Heart left ventricle (tissue), 16 donors: ENCODE results near the gene KIRREL3. TPM values are rescaled to one million over a fixed set of nuclear protein-coding genes. Genes with fewer than 3 reads are reported as not detected.
A peak's percentile ranks its signal among the peaks of the same experiment; 100 is the strongest.

Experiments
- ATAC-seq, 4 donors: fragments of 200-7000 bp; cut with Tn5 transposase; one replicate each; pipeline ENCODE4 v1.9.1; 2020 to 2022; ENCODE audit warnings: moderate library complexity in 4 of 4, mild to moderate bottlenecking in 3 of 4, moderate number of reproducible peaks in 1 of 4
- DNase-seq, 5 donors: peaks; one replicate each; pipeline ENCODE4 v3.0.0-alpha.2; 2020
- H3K27ac ChIP-seq, 12 donors: fragments of 200-600 bp; sonication (generic) in 4 of 12; one replicate each; pipeline versions ENCODE4 v1.5.0 to v1.8.0; 2016 to 2022; ENCODE audit warnings: mild to moderate bottlenecking in 2 of 12
- H3K27me3 ChIP-seq, 9 donors: fragments of 200-600 bp; sonication (generic) in 2 of 9; one replicate each; pipeline versions ENCODE4 v1.5.1 to v1.8.0; 2016 to 2022; ENCODE audit warnings: mild to moderate bottlenecking in 3 of 9
- H3K36me3 ChIP-seq, 9 donors: fragments of 200-600 bp; sonication (generic) in 2 of 9; one replicate each; pipeline versions ENCODE4 v1.5.0 to v1.8.0; 2018 to 2022; ENCODE audit warnings: mild to moderate bottlenecking in 2 of 9
- H3K4me1 ChIP-seq, 12 donors: fragments of 200-600 bp; sonication (generic) in 4 of 12; one replicate each; pipeline versions ENCODE4 v1.5.0 to v1.8.0; 2016 to 2022; ENCODE audit warnings: mild to moderate bottlenecking in 3 of 12
- H3K4me3 ChIP-seq, 12 donors: fragments of 200-600 bp; sonication (generic) in 4 of 12; one replicate each; pipeline versions ENCODE4 v1.5.0 to v1.8.0; 2017 to 2022; ENCODE audit warnings: mild to moderate bottlenecking in 9 of 12, moderate library complexity in 4 of 12
- H3K9me3 ChIP-seq, 12 donors: fragments of 200-600 bp; sonication (generic) in 4 of 12; one replicate each; pipeline versions ENCODE4 v1.5.0 to v1.8.0; 2016 to 2022; ENCODE audit warnings: mild to moderate bottlenecking in 1 of 12
- POLR2A ChIP-seq, 2 donors: fragments of 450-650 bp; IDR thresholded peaks; one replicate each; pipeline ENCODE4 v1.6.1; 2017; ENCODE audit warnings: antibody characterized with exemption in 2 of 2, mild to moderate bottlenecking in 2 of 2, moderate library complexity in 2 of 2
- WGBS, 4 donors: extraction: QIAGEN DNeasy Blood & Tissue Kit in 2 of 4; methylation state at CpG; one replicate each; pipeline versions ENCODE4 v1.1.5 to v1.1.7; 2013 to 2018; 5-methylcytosine and 5-hydroxymethylcytosine counted together
- intact Hi-C, 10 donors: fragments of 100-400 bp; cut with DNase I; formaldehyde crosslinking; loops; one replicate each; pipeline versions ENCODE4 v1.11.1 to v1.14.2; 2022
- polyA plus RNA-seq, 2 donors: library from polyadenylated mRNA; stranded (reverse); fragments of 200-250 nt; gene quantifications; one replicate each; pipeline ENCODE4 v1.2.3, GENCODE V29; 2013
- total RNA-seq, 9 donors: library from RNA; depleted of rRNA in 2 of 9; stranded (reverse); fragments of >200 nt in 2 of 9; fragmentation: NEBNext Ultra II Directional in 3 of 9; extraction: Animal tissue kit (Norgen Biotek cat#: 25700) in 3 of 9; gene quantifications; one replicate each; pipeline versions ENCODE4 v1.1.0 to v1.2.4, GENCODE V29; 2016 to 2023
- TF ChIP-seq, protein P1 (sequence below), 12 donors: fragments of 200-600 bp; sonication (generic) in 4 of 12; IDR thresholded peaks; one replicate each; pipeline versions ENCODE4 v1.5.0 to v1.8.0; 2018 to 2022; ENCODE audit warnings: antibody characterized with exemption in 12 of 12, mild to moderate bottlenecking in 5 of 12
- donor health status: ischemic (EF 13 %, LVEDD 7.1; RV severe dilation, severe dysfunction).
- donor health status: healthy with polysubstance abuse.
- donor health status: DM: no; HTN: yes; CAD: no.
- donor health status: DM: no; HTN: no; CAD: no.
- donor health status: ischemic (EF 25% LVEDD 6.9; RV normal size, moderate dysfunction).
- donor health status: ischemic (EF 25% LVEDD 5.7; RV mildly dilated, moderate dysfunction).
- donor health status: healthy.
- donor health status: DM: yes; HTN: yes; CAD: no.
- donor health status: ischemic (EF 35%, LVEDD 5.7; RV mildly dilated, moderate dysfunction).
- donor health status: nonischemic (EF 11% LVEDD 7.7; RV severe dilation, severe dysfunction).
- donor health status: DM: yes; HTN: yes; CAD: no.
- donor health status: PGD.
- donor health status: ischemic (EF 29% LVEDD 5.4; RV normal size, mild dysfunction).
- donor health status: nonischemic (EF 23%, LVEDD 6.1; RV moderate dilation, normal function).

Gene KIRREL3
- total and polyA plus RNA-seq, 11 donors = 0.08 to 1.3 (median 0.27) TPM

DNA sequence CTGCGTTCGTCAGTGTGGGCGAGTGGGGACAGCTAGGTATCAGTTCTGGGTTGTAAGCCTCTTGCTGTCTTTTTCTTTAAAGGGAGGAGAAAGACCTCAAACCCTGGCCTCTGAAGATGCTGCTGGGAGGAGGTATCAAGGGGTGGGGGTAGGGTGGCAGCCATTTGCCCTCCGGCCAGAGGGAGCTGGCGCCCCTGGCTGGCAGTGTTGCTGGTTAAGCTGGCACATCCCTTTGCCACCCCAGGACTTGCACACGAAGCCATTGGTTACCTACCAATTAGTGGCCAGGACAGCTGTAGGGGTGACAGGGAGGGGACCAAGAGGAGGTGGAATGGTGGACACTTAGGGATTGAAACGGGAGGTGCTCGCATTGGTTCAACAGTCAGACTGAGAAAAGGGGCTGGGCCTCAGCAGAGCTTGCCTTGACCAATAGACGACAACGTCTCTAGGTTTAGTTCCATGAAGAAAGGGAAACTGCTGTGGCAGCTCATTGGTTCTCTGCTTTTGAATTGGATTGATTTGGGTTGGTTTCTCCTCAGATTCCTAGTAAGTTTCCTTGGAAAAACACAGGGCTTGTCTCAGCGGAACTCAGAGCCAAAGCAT is 567.2 kb downstream of the KIRREL3 start:
- TF ChIP-seq POLR2A (IDR thresholded peaks at IDR 0.05) = no peak
- TF ChIP-seq, protein P1, sequence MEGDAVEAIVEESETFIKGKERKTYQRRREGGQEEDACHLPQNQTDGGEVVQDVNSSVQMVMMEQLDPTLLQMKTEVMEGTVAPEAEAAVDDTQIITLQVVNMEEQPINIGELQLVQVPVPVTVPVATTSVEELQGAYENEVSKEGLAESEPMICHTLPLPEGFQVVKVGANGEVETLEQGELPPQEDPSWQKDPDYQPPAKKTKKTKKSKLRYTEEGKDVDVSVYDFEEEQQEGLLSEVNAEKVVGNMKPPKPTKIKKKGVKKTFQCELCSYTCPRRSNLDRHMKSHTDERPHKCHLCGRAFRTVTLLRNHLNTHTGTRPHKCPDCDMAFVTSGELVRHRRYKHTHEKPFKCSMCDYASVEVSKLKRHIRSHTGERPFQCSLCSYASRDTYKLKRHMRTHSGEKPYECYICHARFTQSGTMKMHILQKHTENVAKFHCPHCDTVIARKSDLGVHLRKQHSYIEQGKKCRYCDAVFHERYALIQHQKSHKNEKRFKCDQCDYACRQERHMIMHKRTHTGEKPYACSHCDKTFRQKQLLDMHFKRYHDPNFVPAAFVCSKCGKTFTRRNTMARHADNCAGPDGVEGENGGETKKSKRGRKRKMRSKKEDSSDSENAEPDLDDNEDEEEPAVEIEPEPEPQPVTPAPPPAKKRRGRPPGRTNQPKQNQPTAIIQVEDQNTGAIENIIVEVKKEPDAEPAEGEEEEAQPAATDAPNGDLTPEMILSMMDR (IDR thresholded peaks at IDR 0.05) = no peak
- H3K27ac ChIP-seq = no peak overlapping the region
- no peaks in the 10 kb centered on the region for H3K9me3 ChIP-seq
- no peak overlapping the region for H3K4me3 ChIP-seq
- no peaks in the 10 kb centered on the region for H3K27me3 ChIP-seq
- no peak for ATAC-seq
- 87 to 95% (median 92%) methylated on average over 11 of the region's 11 CpGs for WGBS, 4 donors
- peak in 1 of 5 donors; percentile 55 for DNase-seq
- intact Hi-C loops = loop anchor here in 2 of 10 donors (10.0 kb wide), 1 partner anchor 119 kb away; no protein-coding TSS in a partner anchor
- peaks cover 3 to 57% (median 16%) of the 10 kb centered on the region in 12 donors for H3K4me1 ChIP-seq
- H3K36me3 ChIP-seq = no peaks in the 10 kb centered on the region

DNA sequence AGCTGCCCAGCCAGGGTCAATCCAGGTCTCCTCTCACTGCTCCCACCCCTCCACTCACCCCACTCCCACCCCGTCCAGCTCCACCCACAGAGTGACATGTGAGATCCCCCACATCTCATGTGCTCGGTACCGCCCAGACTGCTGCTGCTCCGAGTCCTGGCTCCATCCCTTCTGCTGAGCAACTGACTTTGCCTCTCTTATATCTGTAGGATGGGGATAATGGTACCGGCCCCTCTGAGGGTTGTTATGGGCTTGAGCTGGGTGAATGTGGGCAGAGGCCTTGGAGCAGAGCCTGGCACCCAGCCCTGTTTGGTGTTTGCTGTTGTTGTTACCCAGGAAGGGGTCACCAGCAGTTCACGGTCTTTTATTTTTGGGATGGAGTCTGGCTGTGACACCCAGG is 568.0 kb downstream of the KIRREL3 start:
- whole genome bisulfite sequencing, 4 donors = 59 to 67% (median 66%) methylated on average over 5 to 6 of the region's 6 CpGs
- no peaks in the 10 kb centered on the region for H3K36me3 ChIP-seq
- peak; percentile 3 to 20 (median 9) for ATAC-seq
- TF ChIP-seq, protein P1 (IDR thresholded peaks at IDR 0.05) = no peak
- no peak for TF ChIP-seq POLR2A (IDR thresholded peaks at IDR 0.05)
- no peaks in the 10 kb centered on the region for H3K27me3 ChIP-seq
- H3K4me3 ChIP-seq = no peak overlapping the region
- DNase-seq = peak in 3 of 5 donors; percentile 39 to 51 (median 51)
- H3K9me3 ChIP-seq = no peaks in the 10 kb centered on the region
- H3K27ac ChIP-seq = peak overlapping the region in 10 of 12 donors; percentile 12 to 86 (median 72)
- H3K4me1 ChIP-seq = peaks cover 3 to 53% (median 15%) of the 10 kb centered on the region in 12 donors
- intact Hi-C loops = loop anchor here in 2 of 10 donors (10.0 kb wide), 1 partner anchor 118 kb away; no protein-coding TSS in a partner anchor

DNA sequence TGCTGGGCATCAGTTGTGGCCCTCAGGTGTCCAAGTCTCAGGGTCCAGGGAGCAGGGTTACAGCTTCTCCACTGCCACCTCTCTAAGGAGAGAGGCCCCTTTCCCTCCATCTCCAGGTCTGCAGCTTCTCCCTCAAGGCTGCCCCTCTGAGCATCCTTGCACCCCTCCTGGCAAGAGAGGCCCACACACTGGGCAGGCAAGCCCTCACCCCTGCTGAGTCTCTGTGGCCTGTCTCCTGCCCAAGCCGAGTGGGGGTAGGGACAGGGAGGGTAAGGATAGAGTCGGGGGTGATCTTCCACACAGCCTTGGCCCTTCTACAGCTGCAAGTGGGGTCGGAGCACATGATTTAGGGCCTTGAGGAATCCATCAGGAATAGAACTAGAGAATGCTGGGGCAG is 568.5 kb downstream of the KIRREL3 start:
- TF ChIP-seq POLR2A (IDR thresholded peaks at IDR 0.05) = no peak
- TF ChIP-seq, protein P1 (IDR thresholded peaks at IDR 0.05) = no peak
- H3K4me1 ChIP-seq = peaks cover 3 to 58% (median 20%) of the 10 kb centered on the region in 12 donors
- DNase-seq = no peak
- no peak overlapping the region for H3K4me3 ChIP-seq
- no peaks in the 10 kb centered on the region for H3K36me3 ChIP-seq
- intact Hi-C loops = loop anchor here in 2 of 10 donors (10.0 kb wide), 1 partner anchor 117 kb away; no protein-coding TSS in a partner anchor
- peak overlapping the region in 11 of 12 donors; percentile 12 to 86 (median 70) for H3K27ac ChIP-seq
- H3K9me3 ChIP-seq = no peaks in the 10 kb centered on the region
- 67 to 89% (median 77%) methylated on average over 3 of the region's 3 CpGs for WGBS, 4 donors
- H3K27me3 ChIP-seq = no peaks in the 10 kb centered on the region
- peak in 2 of 4 donors; percentile 1 to 5 for ATAC-seq

DNA sequence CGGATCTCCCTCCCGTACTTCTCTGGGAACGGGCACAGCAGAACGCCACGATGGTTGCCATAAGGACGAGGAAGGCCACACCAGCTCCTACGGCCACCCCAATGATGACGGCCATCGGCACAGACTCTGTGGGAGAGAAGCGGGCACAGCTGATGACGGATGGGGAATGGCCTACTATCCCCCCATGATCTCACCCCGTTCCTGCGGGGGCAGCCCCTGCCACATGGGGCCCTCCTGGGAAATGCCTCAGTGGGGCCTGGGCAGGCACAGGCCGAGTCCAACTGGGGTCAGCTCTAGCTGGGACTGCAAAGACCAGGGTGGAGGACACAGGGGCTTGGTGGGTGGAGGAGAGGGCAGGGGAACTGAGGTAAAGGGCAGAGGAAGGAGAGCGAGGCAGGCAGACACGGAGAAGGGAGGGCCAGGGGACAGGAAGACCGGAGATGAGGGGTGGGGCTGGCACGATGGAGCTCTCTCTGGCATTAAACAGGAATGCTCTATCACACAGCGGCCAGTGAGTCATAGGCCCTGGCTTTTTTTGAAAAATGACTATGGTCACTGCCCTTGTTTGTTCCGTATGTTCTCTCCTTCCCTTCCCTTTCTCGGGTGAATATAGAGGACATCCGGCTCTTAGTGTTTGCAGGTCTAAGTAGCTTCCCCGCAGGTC is 569.0 kb downstream of the KIRREL3 start:
- H3K36me3 ChIP-seq = no peaks in the 10 kb centered on the region
- intact Hi-C loops = loop anchor here in 2 of 10 donors (10.0 kb wide), 1 partner anchor 117 kb away; no protein-coding TSS in a partner anchor
- peaks cover 3 to 61% (median 22%) of the 10 kb centered on the region in 12 donors for H3K4me1 ChIP-seq
- H3K4me3 ChIP-seq = no peak overlapping the region
- TF ChIP-seq POLR2A (IDR thresholded peaks at IDR 0.05) = no peak
- TF ChIP-seq, protein P1 (IDR thresholded peaks at IDR 0.05) = no peak
- WGBS, 4 donors = 66 to 76% (median 68%) methylated on average over 23 of the region's 23 CpGs
- DNase-seq = peak in 4 of 5 donors; percentile 57 to 85 (median 71)
- H3K27ac ChIP-seq = peak overlapping the region; percentile 12 to 86 (median 70)
- no peaks in the 10 kb centered on the region for H3K9me3 ChIP-seq
- ATAC-seq = peak; percentile 60 to 86 (median 78)
- H3K27me3 ChIP-seq = no peaks in the 10 kb centered on the region
